NCI-H2107 (cell line): ENCODE results near the gene SIRT2.
"Not testable (repeated sequence)": the region's sequence is repeated elsewhere in the genome, so short reads cannot be mapped to it uniquely, and the experiment has no call there.

Experiments
- DNase-seq: peaks from one replicate; lab custom pipeline; 2025; lab: John Stamatoyannopoulos, UW

The SIRT2 gene

DNA sequence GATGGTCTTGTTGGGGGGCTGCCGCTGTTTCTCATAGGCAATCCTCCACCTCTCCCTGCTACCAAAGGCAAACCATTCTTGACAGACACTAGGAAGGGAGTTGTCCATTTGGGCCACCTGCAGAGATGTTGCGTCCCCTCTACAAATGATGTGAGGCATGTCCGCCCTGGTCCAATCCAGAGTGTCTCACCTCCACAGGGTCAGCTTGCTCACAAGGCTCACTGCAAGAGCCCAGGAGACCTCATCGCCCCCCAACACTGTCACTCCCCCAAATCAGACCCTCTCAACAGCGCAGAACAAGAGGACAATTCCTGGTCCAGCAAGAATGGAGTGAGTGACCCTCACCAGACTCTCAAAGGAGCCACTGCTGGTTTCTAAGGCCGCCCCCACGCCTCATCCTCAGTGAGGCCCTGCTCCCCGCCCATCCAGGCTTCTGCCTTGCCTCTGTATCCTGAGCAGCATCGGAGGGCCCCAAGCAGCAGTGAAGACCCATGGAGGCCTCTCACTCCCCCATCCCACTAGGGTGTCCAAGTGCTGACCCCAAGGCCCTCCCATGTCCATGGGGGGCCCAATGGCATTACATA is 56.2 kb downstream of the SIRT2 start:
- no peak for DNase-seq

DNA sequence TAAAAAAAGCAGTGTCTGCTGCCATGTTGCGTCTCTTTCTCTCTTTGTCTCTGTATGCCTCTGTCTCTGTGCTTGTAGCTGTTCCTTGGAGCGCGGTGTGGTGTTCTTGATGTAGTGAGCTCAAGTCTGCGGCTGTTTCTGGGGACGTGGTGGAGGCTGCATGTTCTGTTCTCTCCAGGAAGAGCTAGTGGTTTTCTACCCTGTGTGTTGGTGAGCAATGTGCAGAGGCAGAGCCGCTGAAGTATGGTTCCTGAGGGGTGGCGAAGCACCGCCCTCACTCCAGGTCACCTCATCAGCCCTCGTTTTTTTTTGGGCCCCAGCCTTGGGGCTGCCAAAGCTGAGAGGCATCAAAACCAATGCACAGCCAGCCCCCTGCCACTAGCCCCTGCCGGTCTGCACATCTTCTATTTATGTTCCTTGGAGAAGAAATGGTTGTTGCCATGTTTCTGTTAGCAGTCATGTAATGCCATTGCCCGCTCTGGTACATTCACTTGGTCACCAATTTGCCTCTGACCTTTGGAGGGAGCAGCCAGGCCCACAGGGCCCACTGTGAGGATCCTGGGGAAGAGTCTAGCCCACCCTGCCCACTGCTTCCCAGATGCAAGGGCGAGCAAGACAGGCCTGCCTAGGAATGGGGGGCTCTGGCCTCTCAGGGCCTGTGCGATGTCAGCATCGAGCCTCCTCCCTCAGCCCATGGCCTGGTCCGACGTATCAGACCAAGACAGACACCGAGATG is 56.8 kb downstream of the SIRT2 start:
- no peak for DNase-seq

DNA sequence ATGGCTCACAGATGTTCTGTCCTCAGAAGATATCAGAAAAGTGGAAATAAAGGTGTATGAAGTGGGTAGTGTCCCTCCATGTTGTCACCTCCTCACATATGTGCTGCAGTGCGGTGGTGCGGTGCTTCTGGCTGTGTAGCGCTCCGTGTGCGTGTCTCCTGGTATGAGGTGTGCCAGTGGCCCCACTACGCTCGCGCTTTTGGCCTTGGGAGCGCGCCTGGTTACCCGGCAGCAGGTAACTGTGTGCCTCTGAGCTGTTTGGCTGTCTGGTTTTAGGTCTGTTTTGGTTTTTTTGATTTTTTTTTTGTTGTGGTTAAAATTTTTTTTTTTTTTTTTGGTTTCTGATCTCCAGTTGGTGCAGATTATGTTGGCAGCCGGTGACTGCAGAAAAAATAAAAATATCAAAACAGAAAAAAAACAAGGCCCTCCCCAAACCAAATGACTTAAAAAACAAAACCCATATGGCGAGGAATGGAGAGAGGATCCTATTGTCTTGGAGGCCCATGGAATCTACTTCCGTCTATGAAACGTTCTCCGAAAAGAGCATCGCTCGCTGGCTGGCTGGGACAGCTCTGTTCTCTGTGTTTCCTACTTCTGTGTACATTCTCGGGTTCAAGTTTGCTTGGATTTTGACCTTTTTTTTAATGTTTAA is 57.5 kb downstream of the SIRT2 start:
- DNase-seq, result no peak

DNA sequence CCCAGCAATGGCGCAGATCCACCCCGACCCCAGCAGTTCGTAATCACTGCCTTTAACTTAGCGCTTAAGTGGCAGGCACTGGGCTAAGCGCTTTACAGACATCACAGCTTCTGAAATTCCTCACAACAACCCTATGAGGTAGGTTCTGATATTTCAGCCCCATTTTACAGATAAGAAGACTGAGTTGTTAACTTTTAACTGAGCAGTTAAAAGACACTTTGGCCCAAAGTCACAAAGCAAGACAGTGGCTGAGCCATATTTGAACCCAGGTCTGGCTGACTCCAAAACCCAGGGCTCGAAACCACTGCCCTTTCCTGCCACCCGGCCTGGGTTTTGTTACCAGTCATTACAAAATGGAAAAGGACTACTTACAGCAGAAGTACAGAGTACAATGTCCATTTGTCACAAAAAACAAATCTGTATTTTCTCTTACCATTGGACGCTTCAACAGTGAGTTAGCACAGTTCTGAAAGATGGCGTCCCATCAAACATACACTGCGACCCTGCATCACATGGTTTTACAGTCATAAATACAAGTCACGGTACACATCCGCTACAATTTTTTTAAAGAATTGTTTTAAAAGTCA is 58.1 kb downstream of the SIRT2 start:
- no peak for DNase-seq

DNA sequence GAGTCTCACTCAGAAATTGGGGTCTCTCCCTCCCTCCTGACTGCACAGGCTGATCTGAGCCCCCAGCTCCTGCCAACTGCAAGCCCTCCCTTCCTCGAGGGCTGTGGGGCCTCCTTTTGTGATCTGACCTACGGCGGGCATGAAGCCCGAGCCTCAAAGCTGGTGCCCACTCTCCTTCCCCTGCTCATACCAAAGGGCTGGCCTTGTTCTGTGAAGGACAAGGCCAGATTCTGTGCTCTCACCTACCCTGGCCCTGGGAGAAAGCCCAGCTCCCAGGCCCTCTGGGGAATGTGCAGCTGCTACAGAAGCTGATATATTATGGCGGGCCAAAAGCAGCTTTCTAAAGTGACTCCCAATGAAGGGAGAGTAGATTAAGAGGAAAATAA is 58.8 kb downstream of the SIRT2 start:
- no peak for DNase-seq

DNA sequence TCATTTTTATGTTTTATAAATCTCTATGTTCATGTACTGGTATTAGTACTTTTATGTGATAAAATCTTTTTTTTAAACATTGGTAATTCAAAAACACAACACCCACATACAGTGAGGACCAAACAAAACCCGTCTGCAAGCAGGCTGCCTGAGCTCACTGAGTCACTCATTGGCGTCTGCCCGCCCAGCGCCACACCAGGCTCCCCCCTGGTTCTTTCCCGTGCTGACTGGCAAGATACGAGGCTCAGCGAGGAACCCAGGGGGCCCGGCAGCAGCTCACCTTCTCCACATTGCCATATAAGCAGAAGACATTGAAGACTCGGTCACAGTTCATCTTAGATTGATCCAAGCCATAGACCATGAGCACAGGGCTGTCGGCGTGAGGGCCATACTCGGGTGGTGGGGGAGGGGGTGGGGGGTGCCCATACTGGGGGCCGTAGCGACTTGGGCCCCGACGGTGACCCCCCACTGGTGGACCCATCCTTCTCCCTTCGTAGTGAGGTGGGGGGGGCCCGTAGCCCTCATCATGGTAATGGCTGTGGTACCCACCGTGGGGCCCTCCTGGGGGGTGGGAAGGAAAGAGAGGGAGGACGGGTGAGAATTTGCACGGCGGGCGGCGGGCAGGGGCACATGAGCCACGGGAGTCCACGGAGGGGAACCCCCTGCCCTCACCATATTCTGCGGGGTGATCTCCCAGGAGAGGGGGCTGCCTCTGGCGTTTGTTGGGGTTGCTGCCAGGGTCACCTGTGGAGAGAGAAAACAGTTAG is 59.4 kb downstream of the SIRT2 start:
- DNase-seq, result no peak

DNA sequence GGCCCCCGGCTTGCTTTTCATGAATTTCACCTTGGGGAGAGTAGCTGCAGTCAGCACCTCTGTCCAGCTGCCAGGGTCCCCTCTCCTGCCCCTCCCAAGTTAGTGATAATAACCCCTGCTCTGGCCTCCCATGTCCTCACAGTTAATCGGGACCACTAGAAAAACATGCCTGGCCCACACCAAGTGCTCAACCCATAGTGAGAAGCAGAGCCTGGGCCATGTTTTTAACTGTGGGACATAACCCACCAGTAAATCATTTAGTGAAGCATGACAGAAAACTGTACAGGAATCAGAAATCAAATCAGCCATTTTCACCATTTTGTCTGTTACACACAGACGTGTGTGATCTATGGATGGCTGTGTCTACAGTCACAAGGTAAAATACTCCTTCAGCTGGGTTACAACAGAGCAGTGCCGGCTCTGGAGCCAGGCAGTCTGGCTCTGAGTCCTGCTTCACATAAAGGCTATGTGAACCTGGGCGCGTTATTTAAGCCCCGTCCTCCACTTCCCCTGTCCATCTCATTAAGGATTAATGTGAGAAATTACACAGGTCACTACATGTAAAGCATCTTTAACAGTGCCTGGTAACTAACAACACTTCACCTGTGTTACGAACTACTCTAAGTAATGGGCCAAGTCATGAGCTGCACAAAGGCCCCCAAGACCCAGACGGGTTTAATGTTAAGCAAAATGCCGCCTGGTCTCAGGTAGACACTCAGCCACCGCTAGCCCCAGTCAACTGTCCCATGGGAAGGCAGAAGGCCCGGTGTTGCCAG is 60.2 kb downstream of the SIRT2 start:
- no peak for DNase-seq

DNA sequence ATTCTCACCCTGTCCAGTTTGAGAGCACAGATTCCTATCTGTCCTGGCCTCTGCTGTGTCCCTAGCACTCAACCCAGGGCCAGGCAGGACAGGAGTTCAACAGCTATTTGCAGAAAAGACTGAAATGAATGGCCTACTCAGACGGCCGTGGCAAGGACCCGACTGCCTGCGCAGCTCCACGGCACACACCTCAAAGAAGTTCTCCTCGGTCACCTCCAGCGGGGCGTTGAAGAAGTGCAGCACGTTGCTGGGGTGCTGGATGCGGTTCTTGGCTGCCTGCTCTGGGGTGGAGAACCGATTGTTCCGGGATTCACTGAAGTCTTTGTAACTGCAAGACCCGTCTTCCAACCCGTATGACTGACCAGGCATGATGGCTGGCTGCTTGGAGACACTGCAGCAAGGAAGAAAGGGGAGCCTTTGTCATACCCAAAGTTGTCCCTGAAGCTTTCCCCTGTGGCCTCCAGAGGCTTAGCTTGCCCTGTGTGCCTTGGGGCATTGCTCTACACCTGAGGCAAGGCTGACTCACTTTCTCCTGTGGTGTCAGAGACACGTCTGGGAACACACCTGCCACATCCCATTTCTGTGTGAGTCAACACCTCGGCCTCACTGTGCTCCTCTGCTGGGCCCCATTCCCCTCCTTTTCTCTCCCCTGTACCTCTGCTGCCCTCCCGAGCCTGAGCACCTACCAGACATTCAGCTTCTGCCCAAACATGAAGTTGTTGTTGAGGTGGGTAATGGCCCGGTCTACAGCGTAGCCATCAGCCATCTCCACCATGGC is 61.0 kb downstream of the SIRT2 start:
- DNase-seq, result no peak

DNA sequence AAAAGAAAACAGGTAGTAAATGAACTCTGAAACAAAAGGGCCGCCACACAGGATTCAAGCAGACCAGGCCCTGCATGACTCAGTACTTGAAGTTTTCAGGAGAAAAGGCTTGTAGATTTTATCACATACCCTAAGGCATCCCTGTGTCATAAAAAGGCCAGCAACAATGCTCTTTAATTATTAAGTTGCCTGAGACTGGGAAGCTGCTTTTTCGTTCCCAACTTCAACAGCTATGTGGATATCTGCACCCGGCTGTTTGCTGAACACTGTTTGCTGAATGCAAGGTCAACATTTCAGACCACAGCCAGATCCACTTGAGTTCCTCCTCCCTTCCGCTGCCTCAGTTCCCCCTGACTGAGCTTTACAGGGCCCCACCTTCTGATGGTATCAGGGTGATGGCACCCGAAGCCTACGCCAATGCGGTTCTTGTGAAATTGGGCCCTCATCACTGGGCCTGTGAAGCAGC is 61.7 kb downstream of the SIRT2 start:
- DNase-seq, result no peak

DNA sequence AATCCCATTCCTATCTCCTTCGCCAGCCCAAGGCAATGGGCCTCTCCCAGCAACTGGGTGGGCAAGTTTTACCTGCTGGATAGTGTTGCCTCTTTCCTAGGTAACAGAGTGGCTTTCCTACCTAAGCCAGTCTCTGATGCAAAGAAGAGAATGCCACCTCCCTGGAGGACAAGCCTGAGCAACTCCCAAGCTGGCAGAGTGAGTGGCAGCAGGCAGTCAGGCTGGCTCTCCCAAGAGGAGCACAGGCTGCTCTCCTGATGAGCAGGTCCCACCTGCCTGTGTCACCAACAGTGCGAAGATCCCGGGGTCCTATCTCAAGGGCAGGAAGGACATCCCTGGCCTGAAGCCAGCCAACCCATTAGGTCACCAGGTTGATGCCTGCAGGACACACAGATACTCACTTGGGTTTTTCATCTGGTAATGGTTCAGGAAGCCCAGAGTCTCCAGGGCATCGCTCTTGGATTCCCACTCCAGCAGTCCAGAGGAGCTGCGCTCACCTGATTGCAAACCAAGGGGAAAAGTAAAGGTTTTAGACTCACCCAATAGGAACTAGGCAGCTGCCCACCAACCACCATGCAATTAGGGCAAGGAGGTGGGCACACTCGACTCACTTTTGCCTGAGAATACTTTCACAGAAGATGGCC is 62.3 kb downstream of the SIRT2 start:
- no peak for DNase-seq

DNA sequence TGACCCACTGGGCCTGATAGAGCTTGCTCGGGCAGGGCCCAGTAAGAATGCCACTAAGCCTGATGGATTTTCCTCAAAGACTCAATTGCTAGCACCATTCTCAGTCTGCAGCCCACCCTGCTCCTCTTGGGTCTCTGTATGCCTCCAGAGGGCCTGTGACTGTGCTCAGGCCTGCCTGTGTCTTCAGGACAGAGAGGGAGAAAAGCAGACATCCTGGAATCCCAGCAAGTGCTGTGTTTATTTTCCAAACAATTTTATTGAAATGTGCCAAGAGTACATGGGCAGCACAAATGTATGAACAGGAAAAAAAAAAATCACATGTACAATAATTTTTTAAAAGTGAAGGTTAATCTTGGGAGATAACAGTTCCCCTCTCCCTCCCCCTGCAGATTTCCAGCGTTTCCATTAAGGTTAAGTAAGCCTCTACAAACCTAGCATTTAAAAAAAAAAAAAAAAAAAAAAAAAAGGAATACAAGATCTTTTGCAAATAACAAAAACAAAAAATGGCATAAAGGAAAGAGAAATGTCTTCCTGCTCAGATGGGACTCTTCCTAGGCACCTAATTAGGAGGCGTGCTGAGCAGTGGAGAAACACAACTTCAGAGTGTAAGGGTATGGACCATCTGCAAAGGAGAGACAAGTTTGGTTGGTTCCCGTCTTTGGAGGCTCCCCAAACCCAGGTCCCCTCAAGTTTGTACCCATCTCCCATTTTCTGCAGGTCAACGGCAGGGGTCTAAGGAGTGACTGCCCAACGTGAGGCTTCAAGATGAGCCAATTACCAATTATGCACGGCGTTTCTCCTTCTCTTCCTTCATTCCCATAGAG is 63.0 kb downstream of the SIRT2 start:
- no peak for DNase-seq

DNA sequence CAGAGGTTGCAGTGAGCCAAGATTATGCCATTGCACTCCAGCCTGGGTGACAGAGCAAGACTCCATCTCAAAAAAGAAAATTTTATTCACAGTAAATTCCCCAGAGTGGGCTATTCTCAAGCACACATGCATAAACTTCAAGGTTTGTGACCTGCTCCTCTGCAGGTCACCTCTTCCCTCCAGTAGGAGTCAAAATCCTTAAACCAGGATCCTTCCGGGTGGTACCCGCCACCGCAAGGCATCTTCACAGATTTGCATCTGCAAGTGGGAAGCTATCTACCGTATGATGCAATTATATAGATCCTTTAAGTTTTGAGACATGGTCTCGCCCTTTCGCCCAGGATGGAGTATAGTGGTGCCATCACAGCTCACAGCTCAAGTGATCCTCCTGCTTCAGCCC is 64.8 kb downstream of the SIRT2 start:
- no peak for DNase-seq

DNA sequence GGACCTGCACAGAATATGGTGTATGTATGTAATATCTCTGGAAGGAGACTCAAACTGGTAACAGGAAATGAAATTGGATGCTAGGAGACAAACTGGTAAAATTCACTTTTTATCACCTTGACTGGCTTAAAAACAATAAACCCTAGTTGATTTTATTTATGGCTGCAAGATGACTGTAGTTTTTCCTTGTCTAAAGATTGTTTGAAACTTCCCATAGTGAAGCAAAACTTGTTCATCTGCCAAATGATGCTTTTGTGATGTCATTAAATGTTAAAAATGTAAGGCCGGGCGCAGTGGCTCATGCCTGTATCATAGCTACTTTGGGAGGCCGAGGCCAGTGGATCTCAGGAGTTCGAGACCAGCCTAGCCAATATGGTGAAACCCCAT is 65.3 kb downstream of the SIRT2 start:
- no peak for DNase-seq

DNA sequence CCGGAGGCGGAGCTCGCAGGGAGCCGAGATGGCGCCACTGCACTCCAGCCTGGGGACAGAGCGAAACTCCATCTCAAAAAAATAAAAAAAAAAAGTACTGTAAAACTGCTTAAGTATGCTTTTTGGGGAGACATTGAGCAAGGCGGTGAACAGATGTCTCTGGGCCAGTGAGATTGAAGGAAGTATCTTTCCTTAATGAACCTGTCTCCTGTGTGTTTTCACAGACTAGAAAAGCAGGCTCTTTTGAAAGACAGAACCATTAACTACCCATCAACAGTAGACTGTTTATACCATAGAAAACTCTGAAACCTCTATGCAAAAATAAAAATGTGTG is 66.4 kb downstream of the SIRT2 start:
- no peak for DNase-seq

DNA sequence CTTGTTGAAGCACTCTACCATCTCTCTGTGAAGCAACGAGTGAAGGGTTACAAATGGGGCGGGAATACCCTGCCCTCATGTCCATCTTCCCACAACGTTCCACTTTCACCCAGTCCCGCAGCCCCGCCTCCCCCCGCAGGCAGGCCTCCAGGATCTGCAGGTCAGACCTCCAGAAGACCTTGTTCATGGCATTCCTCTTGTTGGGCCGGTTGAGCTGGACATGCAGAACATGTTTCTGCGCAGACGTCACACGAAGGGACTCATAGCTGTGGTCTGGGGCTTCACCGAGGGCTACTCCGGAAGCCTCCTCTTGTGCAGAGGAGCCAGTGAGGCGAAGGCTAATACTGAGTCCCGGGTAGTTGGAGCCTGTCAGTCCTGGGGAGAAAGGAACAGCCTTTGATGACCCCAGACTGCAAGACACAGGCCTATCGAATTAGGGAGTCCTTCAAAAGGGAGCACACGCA is 68.2 kb downstream of the SIRT2 start:
- DNase-seq, result no peak

DNA sequence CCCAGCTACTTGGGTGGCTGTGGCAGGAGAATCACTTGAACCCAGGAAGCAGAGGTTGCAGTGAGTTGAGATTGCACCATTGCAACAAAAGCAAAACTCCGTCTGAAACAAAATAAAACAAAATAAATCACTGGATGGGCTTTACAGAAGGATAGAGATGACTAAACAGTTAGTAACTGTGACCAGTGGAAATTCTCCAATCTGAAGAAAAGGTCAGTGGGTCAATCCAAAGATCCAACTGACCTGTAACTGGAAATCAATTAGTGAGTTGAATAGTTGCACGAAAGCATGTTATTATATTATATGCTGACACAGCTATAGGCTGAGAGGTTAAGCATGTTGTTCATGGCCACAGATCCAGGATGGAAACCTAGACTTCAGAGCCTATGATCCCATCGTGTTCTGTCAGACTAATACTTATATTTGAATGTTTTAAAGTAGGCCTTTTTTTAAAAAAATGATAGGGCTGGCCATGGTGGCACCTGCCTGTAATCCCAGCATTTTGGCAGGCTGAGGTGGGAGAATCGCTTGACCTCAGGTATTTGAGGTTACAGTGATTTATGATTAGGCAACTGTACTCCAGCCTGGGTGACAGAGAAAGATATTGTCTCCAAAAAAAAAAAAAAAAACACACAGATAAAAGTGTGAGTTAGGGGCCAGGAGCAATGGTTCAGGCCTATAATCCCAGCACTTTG is 69.2 kb downstream of the SIRT2 start:
- no peak for DNase-seq

DNA sequence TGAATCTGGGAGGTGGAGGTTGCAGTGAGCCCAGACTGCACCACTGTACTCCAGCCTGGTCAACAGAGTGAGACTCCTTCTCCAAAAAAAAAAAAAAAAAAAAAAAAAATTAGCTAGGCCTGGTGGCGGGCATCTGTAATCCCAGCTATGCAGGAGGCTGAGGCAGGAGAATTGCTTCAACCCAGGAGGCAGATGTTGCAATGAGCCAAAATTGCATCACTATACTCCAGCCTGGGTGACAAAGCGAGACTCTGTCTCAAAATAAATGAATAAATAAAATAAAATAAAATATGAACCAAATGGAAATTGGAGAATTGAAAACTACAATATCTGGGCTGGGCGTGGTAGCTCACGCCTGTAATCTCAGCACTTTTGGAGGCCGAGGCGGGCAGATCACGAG is 70.2 kb downstream of the SIRT2 start:
- DNase-seq, result not testable (repeated sequence)
